Keratinocyte (primary cell): ENCODE measurements around the gene UNK. TPM values are rescaled to one million over a fixed set of nuclear protein-coding genes. Genes with fewer than 3 reads are reported as not detected.

Source experiments
- DNase-seq: peaks from one replicate; pipeline ENCODE4 v3.0.0-alpha.2; 2011; ENCODE audit warnings: low read depth, missing footprints, low spot score
- FAIRE-seq: peaks from 2 replicates; lab custom pipeline; 2011; peaks lifted over from hg19 to GRCh38; lab: Jason Lieb, UNC
- H2AFZ ChIP-seq: 2 replicates; pipeline ENCODE4 v1.6.0; 2012; ENCODE audit warnings: low read length, control low read depth, inconsistent platforms; ENCODE audit not compliant: control insufficient read depth
- H3K27ac ChIP-seq: 2 replicates; pipeline ENCODE4 v1.5.1; 2011; ENCODE audit warnings: low read length; ENCODE audit not compliant: control insufficient read depth, insufficient read depth
- H3K27me3 ChIP-seq: 3 replicates; pipeline ENCODE4 v1.6.0; 2011; ENCODE audit warnings: low read length; ENCODE audit not compliant: control insufficient read depth, insufficient read depth; ENCODE audit errors: extremely low read depth
- H3K36me3 ChIP-seq, 2 experiments: 2 replicates in 1 of 2; 3 replicates in 1 of 2; pipeline ENCODE4 v1.5.1; 2011; ENCODE audit warnings: low read length in 2 of 2, mild to moderate bottlenecking in 1 of 2; ENCODE audit not compliant: control insufficient read depth in 2 of 2, insufficient read depth in 2 of 2; ENCODE audit errors: extremely low read depth in 1 of 2
- H3K4me1 ChIP-seq: 3 replicates; pipeline ENCODE4 v1.5.1; 2011; ENCODE audit warnings: low read length; ENCODE audit not compliant: control insufficient read depth, insufficient read depth; ENCODE audit errors: extremely low read depth
- H3K4me2 ChIP-seq: 3 replicates; pipeline ENCODE4 v1.6.0; 2011; ENCODE audit warnings: low read depth, low read length; ENCODE audit not compliant: control insufficient read depth, insufficient read depth; ENCODE audit errors: extremely low read depth
- H3K4me3 ChIP-seq, 3 experiments: fragments of 200-600 bp in 1 of 3; sonication (generic) in 1 of 3; 2 replicates in 2 of 3; 3 replicates in 1 of 3; pipeline ENCODE4 v1.5.1; 2011 to 2016; ENCODE audit warnings: low read length in 3 of 3, mild to moderate bottlenecking in 3 of 3, control low read depth in 2 of 3, inconsistent platforms in 1 of 3, low read depth in 1 of 3, mixed read lengths in 1 of 3, mixed run types in 1 of 3, moderate library complexity in 1 of 3; ENCODE audit not compliant: control insufficient read depth in 2 of 3, insufficient read depth in 2 of 3; ENCODE audit errors: extremely low read depth in 1 of 3
- H3K79me2 ChIP-seq: 2 replicates; pipeline ENCODE4 v1.6.0; 2012; ENCODE audit warnings: low read length; ENCODE audit not compliant: control insufficient read depth, insufficient read depth
- H3K9ac ChIP-seq: 3 replicates; pipeline ENCODE4 v1.6.0; 2011; ENCODE audit warnings: low read length; ENCODE audit not compliant: control insufficient read depth, insufficient read depth; ENCODE audit errors: extremely low read depth
- H3K9me1 ChIP-seq: 3 replicates; pipeline ENCODE4 v1.6.0; 2011; ENCODE audit warnings: low read length; ENCODE audit not compliant: control insufficient read depth, insufficient read depth; ENCODE audit errors: extremely low read depth
- H3K9me3 ChIP-seq: 2 replicates; pipeline ENCODE4 v1.5.1; 2012; ENCODE audit warnings: low read depth, low read length; ENCODE audit not compliant: control insufficient read depth
- H4K20me1 ChIP-seq: 3 replicates; pipeline ENCODE4 v1.6.0; 2011; ENCODE audit warnings: low read length; ENCODE audit not compliant: control insufficient read depth, insufficient read depth; ENCODE audit errors: extremely low read depth
- CTCF ChIP-seq, 3 experiments: IDR thresholded peaks in 1 of 3; conservative IDR thresholded peaks in 1 of 3; optimal IDR thresholded peaks in 1 of 3; 2 replicates in 2 of 3; 3 replicates in 1 of 3; pipeline versions ENCODE3 to v1.5.1; 2011; ENCODE audit warnings: low read length in 3 of 3, mild to moderate bottlenecking in 3 of 3, moderate library complexity in 2 of 3, control low read depth in 1 of 3, inconsistent platforms in 1 of 3; ENCODE audit not compliant: insufficient read depth in 2 of 3; ENCODE audit errors: extremely low read depth in 1 of 3
- EZH2 ChIP-seq: IDR thresholded peaks from one replicate; pipeline ENCODE4 v1.6.1; 2012; ENCODE audit warnings: inconsistent platforms, mild to moderate bottlenecking, low read length, moderate library complexity
- dilution Hi-C: fragments of 300-500 bp; cut with MboI; formaldehyde crosslinking; loops from one replicate; pipeline ENCODE4 v1.7.0; 2020; ENCODE audit warnings: low sequenced_read_pairs; ENCODE audit not compliant: extremely low pct_ligation_motif_present
- polyA plus RNA-seq, 5 experiments: library from polyadenylated mRNA; depleted of rRNA in 3 of 5; stranded (reverse) in 3 of 5; stranded (forward) in 1 of 5; unstranded in 1 of 5; fragments of >200 nt; gene quantifications; 1 replicate in 1 of 5; 2 replicates in 3 of 5; 3 replicates in 1 of 5; pipeline versions ENCODE4 v1.2.1 to v1.2.3, GENCODE V29; 2011 to 2012; ENCODE audit warnings: missing spikeins in 2 of 5, low read depth in 1 of 5, low replicate concordance in 1 of 5

UNK gene
- polyA plus RNA-seq, 1 donor (not counting 4 experiments of a cell fraction or from before 2014, with no cell fraction given), result 13.0 TPM

DNA sequence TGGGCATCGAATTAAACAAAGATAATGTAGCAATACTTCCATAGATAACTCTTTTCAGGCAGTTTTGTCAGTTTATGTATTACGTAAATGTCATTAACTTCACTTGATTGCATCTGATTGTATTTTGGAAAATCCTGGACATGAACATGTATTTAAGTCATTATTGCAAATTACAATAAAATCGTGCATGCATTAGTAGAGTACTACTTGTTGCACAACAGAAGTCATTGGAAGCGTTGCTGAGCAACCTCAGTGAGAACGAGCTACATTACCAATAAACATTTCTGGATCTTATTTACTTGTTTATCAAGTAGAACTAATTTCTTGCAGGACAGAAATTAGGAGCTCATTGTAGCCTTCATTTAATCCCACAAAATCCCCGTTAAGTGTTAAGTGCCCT lies 6.6 kb downstream of the UNK start:
- Histone ChIP-seq H3K36me3 (peaks cover 0 to 4% of the 10 kb centered on the region in 2 experiments), H3K4me3 (no peak overlapping the region), H3K9me1 (no peaks in the 10 kb centered on the region), H2AFZ (no peak overlapping the region), H3K9me3 (no peaks in the 10 kb centered on the region), H3K27ac (no peak overlapping the region), H4K20me1 (no peaks in the 10 kb centered on the region), H3K79me2 (peaks cover 12% of the 10 kb centered on the region), H3K9ac (no peak overlapping the region), H3K4me2 (no peak overlapping the region), H3K4me1 (peaks cover 8% of the 10 kb centered on the region), H3K27me3 (no peaks in the 10 kb centered on the region)
- no peak for DNase-seq
- TF ChIP-seq EZH2 (no peak), CTCF (optimal IDR thresholded peaks at IDR 0.05 in 1 of 3, IDR thresholded peaks at IDR 0.05 in 1 of 3, conservative IDR thresholded peaks at IDR 0.05 in 1 of 3; ENCODE audit: extremely low read depth in 1 of 3, insufficient read depth in 2 of 3, low read length in 3 of 3) (no peak)
- dilution Hi-C loops, result no loop called here
- no peak for FAIRE-seq

DNA sequence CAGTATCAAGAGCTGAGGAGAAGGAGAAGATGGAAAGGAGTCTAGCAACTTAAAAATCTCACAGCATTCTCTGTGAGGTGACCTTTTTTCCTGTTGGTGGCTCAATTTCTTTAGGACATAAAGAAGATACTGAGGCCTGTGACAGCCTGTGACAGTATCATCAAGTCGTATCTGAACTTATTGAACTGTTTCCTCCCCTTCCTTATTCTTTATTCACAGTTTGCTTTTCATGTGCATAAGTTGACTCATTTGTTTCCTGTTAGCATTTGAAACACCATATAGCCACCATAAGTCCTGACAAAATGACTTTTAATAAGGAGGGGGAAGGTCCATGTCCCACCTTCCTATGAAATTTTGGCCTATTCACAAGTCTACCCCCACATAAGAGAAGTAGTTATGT lies 8.9 kb downstream of the UNK start:
- Histone ChIP-seq H3K9ac (no peak overlapping the region), H3K4me3 (no peak overlapping the region), H3K27ac (no peak overlapping the region), H2AFZ (no peak overlapping the region), H3K79me2 (peaks cover 5% of the 10 kb centered on the region), H4K20me1 (no peaks in the 10 kb centered on the region), H3K27me3 (no peaks in the 10 kb centered on the region), H3K36me3 (peaks cover 0 to 7% of the 10 kb centered on the region in 2 experiments), H3K4me2 (no peak overlapping the region), H3K4me1 (no peaks in the 10 kb centered on the region), H3K9me1 (no peaks in the 10 kb centered on the region), H3K9me3 (no peaks in the 10 kb centered on the region)
- FAIRE-seq (no peak), DNase-seq (no peak)
- TF ChIP-seq EZH2, result no peak
- TF ChIP-seq CTCF (optimal IDR thresholded peaks at IDR 0.05 in 1 of 3, IDR thresholded peaks at IDR 0.05 in 1 of 3, conservative IDR thresholded peaks at IDR 0.05 in 1 of 3; ENCODE audit: extremely low read depth in 1 of 3, insufficient read depth in 2 of 3, low read length in 3 of 3), result no peak
- dilution Hi-C loops, result no loop called here
